22Rv1 (cell line): ENCODE results near the gene SH3RF2.
"Not testable (repeated sequence)": the region's sequence is repeated elsewhere in the genome, so short reads cannot be mapped to it uniquely, and the experiment has no call there.

Experiments
- H3K27ac ChIP-seq: fragments of 450-650 bp; 2 replicates; pipeline ENCODE4 v1.5.1; 2017
- ZFX ChIP-seq: fragments of 450-650 bp; IDR thresholded peaks from 2 replicates; pipeline ENCODE4 v1.6.1; 2017; ENCODE audit warnings: antibody characterized with exemption, borderline replicate concordance
- TF ChIP-seq, protein P1 (sequence below): fragments of 450-650 bp; IDR thresholded peaks from 2 replicates; pipeline ENCODE4 v1.5.1; 2017; ENCODE audit warnings: mild to moderate bottlenecking

SH3RF2 gene

GRCh38 chr5:145949474-145949873 lies 13.1 kb downstream of the SH3RF2 start:
- H3K27ac ChIP-seq: no peak overlapping the region
- TF ChIP-seq ZFX: no peak
- TF ChIP-seq, protein P1, sequence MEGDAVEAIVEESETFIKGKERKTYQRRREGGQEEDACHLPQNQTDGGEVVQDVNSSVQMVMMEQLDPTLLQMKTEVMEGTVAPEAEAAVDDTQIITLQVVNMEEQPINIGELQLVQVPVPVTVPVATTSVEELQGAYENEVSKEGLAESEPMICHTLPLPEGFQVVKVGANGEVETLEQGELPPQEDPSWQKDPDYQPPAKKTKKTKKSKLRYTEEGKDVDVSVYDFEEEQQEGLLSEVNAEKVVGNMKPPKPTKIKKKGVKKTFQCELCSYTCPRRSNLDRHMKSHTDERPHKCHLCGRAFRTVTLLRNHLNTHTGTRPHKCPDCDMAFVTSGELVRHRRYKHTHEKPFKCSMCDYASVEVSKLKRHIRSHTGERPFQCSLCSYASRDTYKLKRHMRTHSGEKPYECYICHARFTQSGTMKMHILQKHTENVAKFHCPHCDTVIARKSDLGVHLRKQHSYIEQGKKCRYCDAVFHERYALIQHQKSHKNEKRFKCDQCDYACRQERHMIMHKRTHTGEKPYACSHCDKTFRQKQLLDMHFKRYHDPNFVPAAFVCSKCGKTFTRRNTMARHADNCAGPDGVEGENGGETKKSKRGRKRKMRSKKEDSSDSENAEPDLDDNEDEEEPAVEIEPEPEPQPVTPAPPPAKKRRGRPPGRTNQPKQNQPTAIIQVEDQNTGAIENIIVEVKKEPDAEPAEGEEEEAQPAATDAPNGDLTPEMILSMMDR: no peak

DNA sequence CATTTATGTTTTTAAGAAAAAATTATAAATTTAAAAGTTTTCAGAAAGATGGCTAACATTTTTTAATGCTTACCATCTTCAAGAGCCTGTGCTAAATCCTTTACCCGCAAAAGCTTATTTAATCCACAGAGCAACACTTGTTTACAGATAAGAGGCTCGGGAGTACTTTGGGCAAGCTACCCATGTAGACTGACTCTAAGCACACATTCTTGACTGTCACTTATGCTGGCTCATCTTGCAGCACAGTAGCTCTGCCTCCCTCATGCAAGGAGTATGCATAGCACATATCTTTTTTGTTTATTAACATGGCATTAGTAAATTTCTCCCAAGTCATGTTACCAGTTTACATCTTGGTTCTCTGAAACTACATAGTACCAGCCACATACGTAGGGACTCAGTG lies 14.7 kb downstream of the SH3RF2 start:
- TF ChIP-seq, protein P1: no peak
- TF ChIP-seq ZFX: no peak
- no peak overlapping the region for H3K27ac ChIP-seq

GRCh38 chr5:145953202-145953601 lies 16.8 kb downstream of the SH3RF2 start:
- TF ChIP-seq, protein P1: no peak
- no peak for TF ChIP-seq ZFX

GRCh38 chr5:145954140-145954539 lies 17.8 kb downstream of the SH3RF2 start:
- not testable (repeated sequence) for H3K27ac ChIP-seq

More at GRCh38 chr5:145953202-145953601, 16.8 kb downstream of the SH3RF2 start:
- H3K27ac ChIP-seq: no peak overlapping the region

- H3K27ac ChIP-seq: no peak overlapping the region
- TF ChIP-seq ZFX: no peak
- TF ChIP-seq, protein P1: no peak
These were observed 21.0 kb downstream of the SH3RF2 start for GRCh38 chr5:145957388-145957787.

GRCh38 chr5:145958436-145958835 lies 22.1 kb downstream of the SH3RF2 start:
- no peak for TF ChIP-seq ZFX
- TF ChIP-seq, protein P1: no peak
- H3K27ac ChIP-seq: no peak overlapping the region

- H3K27ac ChIP-seq: no peak overlapping the region
- no peak for TF ChIP-seq ZFX
- TF ChIP-seq, protein P1: no peak
These were observed 23.8 kb downstream of the SH3RF2 start for GRCh38 chr5:145960166-145960565.
